Fibroblast of skin of abdomen (primary cell): ENCODE measurements around the gene OR10V1. TPM values are rescaled to one million over a fixed set of nuclear protein-coding genes. Genes with fewer than 3 reads are reported as not detected.

ENCODE experiments used
- DNase-seq: peaks from one replicate; pipeline ENCODE4 v3.0.0-alpha.2; 2013
- polyA plus RNA-seq, 2 experiments: library from polyadenylated mRNA; unstranded; fragments of 120-200 nt; gene quantifications; one replicate each; pipeline ENCODE4 v1.2.1, GENCODE V29; 2013; ENCODE audit not compliant: insufficient read length in 2 of 2

The OR10V1 gene, protein sequence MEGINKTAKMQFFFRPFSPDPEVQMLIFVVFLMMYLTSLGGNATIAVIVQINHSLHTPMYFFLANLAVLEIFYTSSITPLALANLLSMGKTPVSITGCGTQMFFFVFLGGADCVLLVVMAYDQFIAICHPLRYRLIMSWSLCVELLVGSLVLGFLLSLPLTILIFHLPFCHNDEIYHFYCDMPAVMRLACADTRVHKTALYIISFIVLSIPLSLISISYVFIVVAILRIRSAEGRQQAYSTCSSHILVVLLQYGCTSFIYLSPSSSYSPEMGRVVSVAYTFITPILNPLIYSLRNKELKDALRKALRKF
- polyA plus RNA-seq (2013, experiment 1 of 2; ENCODE audit: insufficient read length), result not detected
- not detected for polyA plus RNA-seq (2013, experiment 2 of 2; ENCODE audit: insufficient read length)

- DNase-seq, result no peak
Observed at GRCh38 chr11:59713745-59714144, at the start of gene OR10V1. OR10V1 (minus strand) TSS chr11:59713845; CDS start chr11:59713845, 0 bp downstream.

- no peak for DNase-seq
Observed at GRCh38 chr11:59761993-59762392, 48.3 kb upstream of the OR10V1 start.

DNA sequence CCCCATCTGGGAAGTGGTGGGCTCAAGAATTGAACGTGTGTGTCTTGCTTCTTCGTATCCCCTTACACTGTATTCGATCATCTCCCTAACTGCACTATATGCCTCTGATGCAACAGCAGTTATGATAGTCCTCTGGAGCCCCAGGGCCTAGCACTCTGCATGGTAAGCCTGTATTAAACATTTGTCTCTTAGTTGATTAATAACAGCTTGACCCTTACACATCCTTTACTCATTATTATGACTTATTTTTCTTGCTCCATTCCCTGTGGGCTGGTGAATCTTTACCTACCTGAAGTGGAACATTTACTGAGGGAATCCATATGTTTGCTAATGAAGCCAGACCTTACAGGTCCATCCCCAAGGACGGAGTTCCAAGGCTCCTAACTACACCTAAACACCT, 47.1 kb upstream of the OR10V1 start:
- DNase-seq, result no peak

DNA sequence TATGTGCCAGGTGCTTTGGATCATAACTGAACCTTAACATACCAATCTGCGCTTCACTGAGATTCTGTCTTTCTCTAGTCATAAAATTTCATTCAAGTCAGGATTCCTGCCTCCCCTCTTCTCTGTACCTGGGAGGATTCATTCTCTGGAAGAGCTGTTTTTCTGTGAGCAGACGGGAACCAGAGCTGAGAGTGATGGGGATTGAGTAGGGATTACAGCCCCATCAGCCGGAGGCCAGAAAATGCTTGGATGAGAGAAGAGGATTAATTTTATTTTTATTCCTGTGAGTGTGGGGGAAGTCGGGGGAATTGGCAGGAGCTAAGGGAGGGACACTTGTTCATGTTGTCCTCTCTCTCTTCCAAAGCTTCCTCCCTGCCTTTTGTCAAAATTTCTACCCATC, 46.3 kb upstream of the OR10V1 start:
- DNase-seq, result no peak

GRCh38 chr11:59758401-59759037, 44.9 kb upstream of the OR10V1 start:
- no peak for DNase-seq

DNA sequence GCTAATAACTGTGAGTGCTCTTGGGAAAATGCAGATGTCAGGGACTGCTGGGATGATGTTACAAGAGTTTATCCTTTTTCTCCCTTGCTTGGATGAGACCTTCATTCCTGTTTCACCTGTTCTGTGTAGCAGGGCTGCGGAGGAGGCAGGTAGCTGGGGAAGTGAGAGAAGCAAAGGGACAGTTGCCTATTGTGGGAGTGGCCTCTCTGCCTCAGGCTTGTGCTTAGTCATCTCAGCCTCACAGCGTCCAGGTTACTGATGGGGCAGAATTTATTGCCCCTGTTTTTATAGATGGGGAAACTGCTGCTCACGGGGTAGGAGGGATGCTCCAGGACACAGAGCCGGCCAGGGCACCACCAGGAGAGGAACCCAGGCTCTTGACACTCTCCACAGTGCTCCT, 43.2 kb upstream of the OR10V1 start:
- no peak for DNase-seq

DNA sequence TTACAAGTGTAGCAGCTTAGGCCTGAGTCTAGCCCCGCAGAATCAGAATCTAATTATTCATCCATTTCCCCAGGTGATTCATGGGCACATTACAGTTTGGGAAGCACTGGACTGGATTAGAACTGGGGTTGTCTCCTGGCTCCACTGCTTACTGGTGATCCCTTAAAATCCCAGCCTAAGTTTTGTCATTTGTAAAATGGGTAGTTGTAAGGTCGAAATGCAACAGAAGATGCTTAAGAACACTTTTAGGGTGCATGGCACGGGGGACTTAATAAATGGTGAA, 42.9 kb upstream of the OR10V1 start:
- no peak for DNase-seq

- peak; percentile 61 for DNase-seq
Observed at GRCh38 chr11:59755701-59756557, 42.3 kb upstream of the OR10V1 start.

DNA sequence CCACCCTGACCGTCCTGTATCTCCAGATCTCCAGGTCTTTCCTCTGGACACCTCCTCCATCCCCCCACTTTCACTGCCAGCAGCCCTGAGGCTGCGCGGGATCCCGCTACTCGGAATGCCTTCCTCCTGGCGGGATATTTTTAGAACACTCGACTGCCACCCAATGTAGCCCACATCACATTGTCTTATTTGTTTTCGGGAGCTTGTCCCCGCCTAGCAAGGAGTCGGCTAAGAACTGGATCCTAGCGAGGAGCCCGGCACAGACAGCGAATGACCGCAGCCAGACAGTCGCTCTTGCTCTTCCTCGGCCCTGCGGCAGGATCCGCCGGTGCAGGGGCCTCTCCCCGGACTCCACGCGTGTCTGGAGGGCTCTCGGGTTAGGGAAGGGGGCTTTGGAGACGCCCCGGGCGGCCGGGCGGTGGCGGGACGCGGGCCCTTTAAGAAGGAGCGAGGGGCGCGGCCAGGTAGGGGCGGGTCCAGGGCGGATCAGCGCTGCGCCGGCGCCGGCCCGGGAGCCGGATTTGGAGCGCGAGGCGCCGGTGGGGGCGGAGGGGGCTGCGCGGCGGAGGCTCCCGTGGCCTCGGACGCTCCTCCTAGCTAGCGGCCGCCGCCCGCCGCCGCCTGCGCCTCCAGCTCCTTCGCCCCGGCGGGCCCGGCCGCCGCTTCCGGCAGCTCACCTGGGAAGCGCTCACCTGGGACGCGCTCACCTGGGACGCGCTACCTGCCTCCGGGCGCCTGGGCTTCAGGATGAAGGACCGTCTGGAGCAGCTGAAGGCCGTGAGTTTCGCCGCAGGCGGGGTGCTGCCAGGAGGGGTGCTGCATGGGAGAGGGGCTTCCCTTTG, 41.4 kb upstream of the OR10V1 start, which contains the start of gene STX3:
TSS of gene STX3 (plus strand) at position 518 of the 842 bp plus-strand sequence. CDS start at position 748, 230 bp downstream.
- DNase-seq, result peak; percentile 37

GRCh38 chr11:59754494-59754858, 40.8 kb upstream of the OR10V1 start:
- no peak for DNase-seq

GRCh38 chr11:59753650-59754493, 40.2 kb upstream of the OR10V1 start:
- peak; percentile 68 for DNase-seq

DNA sequence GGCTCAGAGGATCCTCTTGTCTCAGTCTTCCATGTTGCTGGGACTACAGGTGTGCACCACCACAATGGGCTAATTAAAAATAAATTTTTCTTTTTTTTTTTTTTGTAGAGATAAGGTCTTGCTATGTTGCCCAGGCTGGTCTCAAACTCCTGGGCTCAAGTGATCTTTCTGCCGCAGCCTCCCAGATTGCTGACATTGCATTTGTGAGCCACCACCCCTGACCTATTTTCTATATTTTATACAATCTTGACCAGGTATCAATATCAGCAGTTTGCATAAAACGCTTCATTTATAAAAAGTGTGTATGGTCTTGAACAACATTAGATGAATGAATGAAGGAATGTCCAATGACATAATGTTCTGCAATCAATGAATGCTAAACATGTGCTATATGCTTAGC, 32.5 kb upstream of the OR10V1 start:
- DNase-seq, result no peak

DNA sequence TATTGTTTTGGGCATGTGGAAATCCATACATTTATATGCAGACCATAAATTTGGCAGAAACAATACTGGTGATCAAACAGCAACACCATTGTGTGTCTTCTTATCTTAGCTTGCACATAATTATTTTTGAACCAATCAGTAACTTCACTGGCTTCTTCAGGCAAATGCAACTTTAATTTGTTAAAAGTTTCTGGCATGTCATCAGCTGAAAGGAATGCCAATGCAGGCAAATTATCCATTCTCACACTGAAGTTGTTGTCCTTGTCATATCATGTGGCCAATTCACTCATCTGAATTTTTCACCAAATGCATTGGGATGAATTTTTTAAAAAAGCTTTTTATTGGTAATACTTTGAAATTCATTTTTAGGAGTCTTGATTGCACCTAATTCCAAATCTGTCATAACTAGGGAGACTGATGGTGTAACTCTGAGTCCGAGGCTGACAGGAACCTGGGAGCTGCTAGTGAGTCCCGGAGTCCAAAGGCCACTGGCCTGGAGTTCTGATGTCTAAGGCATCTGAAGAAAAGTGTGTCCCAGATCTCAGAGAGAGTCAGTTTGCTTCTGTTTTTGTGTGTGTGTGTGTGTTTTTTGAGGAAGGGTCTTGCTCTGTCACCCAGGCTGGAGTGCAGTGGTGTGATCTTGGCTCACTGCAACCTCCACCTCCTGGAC, 17.4 kb upstream of the OR10V1 start:
- DNase-seq, result no peak

DNA sequence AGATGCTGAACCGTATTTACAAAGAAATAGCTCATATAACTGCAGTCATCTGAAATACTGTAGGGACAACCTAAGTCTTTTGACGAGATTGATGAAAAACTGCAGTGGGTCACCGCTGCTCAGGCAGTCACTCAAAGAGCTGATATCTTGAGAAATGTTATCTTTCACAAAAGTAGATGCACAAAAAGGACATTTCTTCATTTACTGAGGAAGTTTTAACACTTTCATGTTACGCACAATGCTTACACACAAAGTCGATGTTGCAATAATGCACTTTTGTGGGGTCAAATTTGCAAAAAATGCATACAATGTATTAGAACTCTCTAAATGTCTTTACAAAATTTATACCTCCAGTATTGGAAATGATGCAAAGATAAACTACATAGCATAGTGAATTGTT, 16.2 kb upstream of the OR10V1 start:
- no peak for DNase-seq

DNA sequence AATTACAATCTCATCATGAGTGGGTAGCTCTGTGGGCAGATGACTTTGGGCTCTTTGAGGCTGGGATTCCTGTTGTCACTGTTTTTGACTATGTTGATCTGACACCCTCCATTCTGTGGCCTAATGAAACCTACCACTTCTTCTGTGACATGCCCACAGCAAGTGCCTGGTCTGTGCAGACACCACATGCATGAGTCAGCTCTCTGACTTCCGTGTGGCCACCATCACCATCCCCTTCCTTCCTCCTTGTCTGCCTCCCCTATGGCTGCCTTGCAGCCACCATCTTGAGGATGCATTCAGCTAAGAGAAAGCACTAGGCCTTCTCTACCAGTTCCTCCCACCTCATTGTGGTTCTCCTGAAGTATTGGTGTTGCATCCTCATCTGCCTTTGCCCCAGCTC, 15.3 kb upstream of the OR10V1 start:
- no peak for DNase-seq

- no peak for DNase-seq
Observed at GRCh38 chr11:59728154-59728553, 14.5 kb upstream of the OR10V1 start.

GRCh38 chr11:59727426-59727825, 13.8 kb upstream of the OR10V1 start:
- no peak for DNase-seq

DNA sequence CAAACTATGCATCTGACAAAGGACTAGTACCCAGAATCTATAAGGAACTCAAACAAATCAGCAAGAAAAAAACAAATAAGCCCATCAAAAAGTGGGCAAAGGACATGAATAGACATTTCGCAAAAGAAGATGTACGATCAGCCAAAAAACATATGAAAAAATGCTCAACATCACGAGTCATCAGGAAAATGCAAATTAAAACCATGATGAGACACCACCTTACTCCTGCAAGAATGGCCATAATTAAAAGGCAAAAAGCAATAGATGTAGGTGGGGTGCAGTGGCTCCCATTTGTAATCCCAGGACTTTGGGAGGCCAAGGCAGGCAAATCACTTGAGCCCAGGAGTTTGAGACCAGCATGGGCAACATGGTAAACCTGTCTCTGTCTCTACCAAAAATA, 10.4 kb upstream of the OR10V1 start:
- no peak for DNase-seq

- DNase-seq, result no peak
Observed at GRCh38 chr11:59719556-59719955, 5.9 kb upstream of the OR10V1 start.

- DNase-seq, result no peak
Observed at GRCh38 chr11:59716051-59716450, 2.4 kb upstream of the OR10V1 start.
